A549 (cell line): ENCODE measurements around the gene LAP3.

ENCODE experiments used
- MAZ ChIP-seq: fragments of 150-350 bp; IDR thresholded peaks from 2 replicates; pipeline ENCODE4 v1.6.1; 2014; ENCODE audit warnings: antibody characterized with exemption, low read depth, low read length, borderline replicate concordance
- PBX3 ChIP-seq: IDR thresholded peaks from 2 replicates; pipeline ENCODE4 v1.6.1; 2012
- TF ChIP-seq, protein P1 (sequence below): fragments of >200 bp; sonication (Bioruptor Twin); formaldehyde crosslinking; IDR thresholded peaks from 3 replicates; pipeline ENCODE4 v1.5.1; 2016

DNA sequence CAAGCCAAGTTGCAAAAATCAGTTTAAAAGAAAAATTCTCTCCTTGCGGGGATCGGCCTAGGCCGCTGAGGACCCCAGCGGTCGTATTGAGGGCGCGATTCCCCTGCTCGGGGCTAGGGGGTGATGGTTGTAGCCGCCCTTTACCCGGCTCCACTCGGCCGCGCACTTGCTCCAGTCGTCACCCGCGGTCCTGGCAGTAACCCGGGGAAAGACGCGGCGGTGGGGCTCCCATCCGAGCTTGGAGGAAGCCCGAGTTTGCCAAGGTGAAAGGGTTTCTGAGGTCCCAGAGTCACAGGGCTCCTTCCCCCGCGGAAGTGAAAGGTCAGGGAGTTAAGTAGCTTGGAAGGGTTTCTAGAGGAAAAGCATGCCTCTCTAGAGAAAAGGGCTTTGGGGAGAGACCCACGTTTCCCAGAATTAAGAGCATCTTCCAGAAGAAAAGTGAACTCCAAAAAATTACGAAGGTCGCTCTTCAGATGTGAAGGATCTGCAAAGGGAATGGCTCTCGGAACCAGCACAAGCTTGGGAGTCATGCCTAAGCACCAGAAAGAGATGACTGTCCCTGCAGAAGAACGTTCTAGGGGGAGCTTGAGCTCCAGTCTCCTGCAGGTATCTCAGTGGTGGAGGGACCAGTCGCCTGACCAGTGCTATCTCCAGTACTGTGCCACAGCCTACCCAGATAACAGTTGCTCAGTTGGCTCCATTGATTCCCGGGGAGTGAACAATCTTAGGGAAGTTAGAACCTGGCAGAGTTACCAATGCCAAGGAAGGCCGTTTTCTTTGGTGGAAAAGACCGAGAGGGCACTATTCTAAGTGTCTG lies 875 bp downstream of the LAP3 start:
- TF ChIP-seq PBX3 (no peak), MAZ (no peak)
- TF ChIP-seq, protein P1, sequence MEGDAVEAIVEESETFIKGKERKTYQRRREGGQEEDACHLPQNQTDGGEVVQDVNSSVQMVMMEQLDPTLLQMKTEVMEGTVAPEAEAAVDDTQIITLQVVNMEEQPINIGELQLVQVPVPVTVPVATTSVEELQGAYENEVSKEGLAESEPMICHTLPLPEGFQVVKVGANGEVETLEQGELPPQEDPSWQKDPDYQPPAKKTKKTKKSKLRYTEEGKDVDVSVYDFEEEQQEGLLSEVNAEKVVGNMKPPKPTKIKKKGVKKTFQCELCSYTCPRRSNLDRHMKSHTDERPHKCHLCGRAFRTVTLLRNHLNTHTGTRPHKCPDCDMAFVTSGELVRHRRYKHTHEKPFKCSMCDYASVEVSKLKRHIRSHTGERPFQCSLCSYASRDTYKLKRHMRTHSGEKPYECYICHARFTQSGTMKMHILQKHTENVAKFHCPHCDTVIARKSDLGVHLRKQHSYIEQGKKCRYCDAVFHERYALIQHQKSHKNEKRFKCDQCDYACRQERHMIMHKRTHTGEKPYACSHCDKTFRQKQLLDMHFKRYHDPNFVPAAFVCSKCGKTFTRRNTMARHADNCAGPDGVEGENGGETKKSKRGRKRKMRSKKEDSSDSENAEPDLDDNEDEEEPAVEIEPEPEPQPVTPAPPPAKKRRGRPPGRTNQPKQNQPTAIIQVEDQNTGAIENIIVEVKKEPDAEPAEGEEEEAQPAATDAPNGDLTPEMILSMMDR: no peak
